Calu3 (cell line): ENCODE measurements around the gene LYPD6. TPM values are rescaled to one million over a fixed set of nuclear protein-coding genes. Genes with fewer than 3 reads are reported as not detected.

Experiments
- BruUV-seq: library from RNA; stranded (reverse); fragments of 400-500 nt; replicated peaks from 2 replicates; lab custom pipeline; 2021; lab: Mats Ljungman, UMichigan
- CTCF ChIA-PET: fragments of 300-600 bp; sonication (Branson Sonifier 250); formaldehyde crosslinking; loops from one replicate; lab custom pipeline; 2022; ENCODE audit warnings: antibody characterized with exemption; lab: Charles Lee
- DNase-seq: peaks from one replicate; pipeline ENCODE4 v3.0.0; 2022
- H3K27ac Mint-ChIP-seq: one replicate; pipeline ENCODE4 v1.8.0; 2022; ENCODE audit warnings: mixed read lengths; ENCODE audit not compliant: unreplicated experiment
- H3K27me3 Mint-ChIP-seq: one replicate; pipeline ENCODE4 v1.8.0; 2022; ENCODE audit warnings: mixed read lengths; ENCODE audit not compliant: unreplicated experiment
- H3K36me3 Mint-ChIP-seq: one replicate; pipeline ENCODE4 v1.8.0; 2022; ENCODE audit warnings: mild to moderate bottlenecking, moderate library complexity, mixed read lengths; ENCODE audit not compliant: insufficient read depth, unreplicated experiment
- H3K4me1 Mint-ChIP-seq: one replicate; pipeline ENCODE4 v1.8.0; 2022; ENCODE audit warnings: mild to moderate bottlenecking, low read depth, mixed read lengths; ENCODE audit not compliant: unreplicated experiment
- H3K4me3 Mint-ChIP-seq: one replicate; pipeline ENCODE4 v1.8.0; 2022; ENCODE audit warnings: mild to moderate bottlenecking, low read depth, moderate library complexity, mixed read lengths; ENCODE audit not compliant: unreplicated experiment
- H3K9me3 Mint-ChIP-seq: one replicate; pipeline ENCODE4 v1.8.0; 2022; ENCODE audit warnings: low read depth, mixed read lengths; ENCODE audit not compliant: unreplicated experiment
- CTCF ChIP-seq: fragments of 200-600 bp; IDR thresholded peaks from one replicate; pipeline ENCODE4 v1.8.0; 2022; ENCODE audit warnings: antibody characterized with exemption; ENCODE audit not compliant: unreplicated experiment
- intact Hi-C: fragments of 100-400 bp; cut with micrococcal nuclease; formaldehyde crosslinking; loops from one replicate; pipeline ENCODE4 v1.10.0; 2022; ENCODE audit not compliant: unreplicated experiment
- total RNA-seq: library from RNA; stranded (reverse); gene quantifications from 2 replicates; pipeline ENCODE4 v1.2.3, GENCODE V29; 2022

Gene LYPD6
- total RNA-seq, 1 experiment from 2014 or later: 3.4 TPM

GRCh38 chr2:149394864-149395263 lies 64.5 kb downstream of the LYPD6 start:
- CTCF ChIA-PET: no interaction called here
- no peak overlapping the region for H3K27ac Mint-ChIP-seq
- no peak for TF ChIP-seq CTCF
- no peak for DNase-seq
- H3K4me1 Mint-ChIP-seq: no peaks in the 10 kb centered on the region
- BruUV-seq: no TSS peak
- H3K9me3 Mint-ChIP-seq: no peaks in the 10 kb centered on the region
- intact Hi-C loops: no loop called here
- no peak overlapping the region for H3K4me3 Mint-ChIP-seq
- H3K36me3 Mint-ChIP-seq: no peaks in the 10 kb centered on the region
- H3K27me3 Mint-ChIP-seq: no peaks in the 10 kb centered on the region

- Mint-ChIP-seq H3K4me1 (no peaks in the 10 kb centered on the region), H3K4me3 (no peak overlapping the region), H3K27ac (no peak overlapping the region), H3K9me3 (no peaks in the 10 kb centered on the region), H3K27me3 (no peaks in the 10 kb centered on the region), H3K36me3 (no peaks in the 10 kb centered on the region)
- intact Hi-C loops: no loop called here
- CTCF ChIA-PET: interaction anchor here (0.6 kb wide), 1 partner anchor 338 kb away, joined by 3 read pairs; no protein-coding TSS in a partner anchor
- DNase-seq: no peak
- TF ChIP-seq CTCF: no peak
- no TSS peak for BruUV-seq
Measured at GRCh38 chr2:149399934-149400615, 69.7 kb downstream of the LYPD6 start.

- TF ChIP-seq CTCF: no peak
- no peak for DNase-seq
- Mint-ChIP-seq H3K36me3 (no peaks in the 10 kb centered on the region), H3K27me3 (no peaks in the 10 kb centered on the region), H3K4me1 (no peaks in the 10 kb centered on the region), H3K27ac (no peak overlapping the region), H3K4me3 (no peak overlapping the region), H3K9me3 (no peaks in the 10 kb centered on the region)
- intact Hi-C loops: no loop called here
- CTCF ChIA-PET: no interaction called here
- no TSS peak for BruUV-seq
Measured at GRCh38 chr2:149400997-149401396, 70.6 kb downstream of the LYPD6 start.

GRCh38 chr2:149409506-149409905 lies 79.1 kb downstream of the LYPD6 start:
- Mint-ChIP-seq H3K27ac (no peak overlapping the region), H3K36me3 (no peaks in the 10 kb centered on the region), H3K4me3 (no peak overlapping the region), H3K27me3 (no peaks in the 10 kb centered on the region), H3K4me1 (no peaks in the 10 kb centered on the region), H3K9me3 (no peaks in the 10 kb centered on the region)
- intact Hi-C loops: no loop called here
- no peak for DNase-seq
- TF ChIP-seq CTCF: no peak
- CTCF ChIA-PET: no interaction called here
- BruUV-seq: no TSS peak
